Activated T-helper 17 cell treated with anti-CD3 and anti-CD28 coated beads, Interleukin-2, amount 50 U/mL, for 72 hours (primary cell): ENCODE results near the gene PRDM15. TPM values are rescaled to one million over a fixed set of nuclear protein-coding genes. Genes with fewer than 3 reads are reported as not detected.

Experiments
- ATAC-seq: fragments of 150-1000 bp; cut with Tn5 transposase; replicated peaks from 2 replicates; pipeline ENCODE4 v1.10.0; 2021; ENCODE audit warnings: mild to moderate bottlenecking, moderate library complexity
- H3K27ac Mint-ChIP-seq: one replicate; pipeline ENCODE4 v1.8.0; 2022; ENCODE audit warnings: mixed read lengths
- H3K27me3 Mint-ChIP-seq: one replicate; pipeline ENCODE4 v1.8.0; 2022; ENCODE audit warnings: mixed read lengths
- H3K36me3 Mint-ChIP-seq: one replicate; pipeline ENCODE4 v1.8.0; 2022; ENCODE audit warnings: low read depth, mild to moderate bottlenecking, mixed read lengths
- H3K4me1 Mint-ChIP-seq: one replicate; pipeline ENCODE4 v1.8.0; 2022; ENCODE audit warnings: mixed read lengths
- H3K4me3 Mint-ChIP-seq: one replicate; pipeline ENCODE4 v1.8.0; 2022; ENCODE audit warnings: mild to moderate bottlenecking, mixed read lengths
- H3K9me3 Mint-ChIP-seq: one replicate; pipeline ENCODE4 v1.8.0; 2022; ENCODE audit warnings: mixed read lengths
- total RNA-seq, 2 donors: library from RNA; stranded (reverse); gene quantifications; one replicate each; pipeline ENCODE4 v1.2.3, GENCODE V29; 2022

The PRDM15 gene
- total RNA-seq, 2 donors from 2014 or later, result 17.1 to 17.6 TPM

DNA sequence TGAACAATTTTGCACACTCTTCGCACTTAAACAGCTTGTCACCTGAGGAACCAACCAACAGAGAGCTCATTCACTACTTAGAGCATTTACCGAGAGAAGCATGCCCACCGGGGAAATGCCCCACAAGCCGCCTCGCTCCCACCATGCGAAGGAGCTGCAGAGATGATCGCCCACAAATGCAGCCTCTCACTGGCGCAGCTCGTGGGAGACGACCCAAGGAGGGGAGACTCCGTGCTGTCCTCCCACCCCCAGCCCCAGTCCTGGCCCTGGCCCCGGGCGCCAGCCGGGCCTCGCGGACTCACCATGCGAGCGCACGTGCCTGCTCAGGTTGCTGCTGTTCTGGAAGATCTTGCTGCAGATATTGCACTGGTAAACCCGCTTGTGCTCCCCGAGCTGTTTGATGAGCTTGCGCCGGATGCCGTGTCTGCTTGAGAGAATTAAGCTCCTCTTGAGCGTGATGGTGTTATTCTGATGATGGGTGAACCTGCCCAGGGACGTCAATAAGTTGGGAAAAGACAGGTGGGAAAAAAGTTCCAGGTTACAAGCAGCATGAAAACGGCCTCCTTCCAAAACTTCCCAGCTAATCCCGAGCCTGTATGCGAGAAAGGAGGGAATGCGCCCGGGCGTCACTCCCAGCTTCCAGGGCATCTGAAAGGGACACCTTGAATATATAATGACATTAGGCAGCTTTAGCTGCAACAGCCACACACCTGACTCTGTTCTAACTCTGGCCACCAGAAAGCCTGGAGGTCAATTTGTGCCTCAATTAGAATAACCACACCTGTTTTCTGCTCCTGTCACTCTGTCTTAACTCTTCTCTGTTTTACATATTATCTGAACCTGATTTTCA lies 42.8 kb downstream of the PRDM15 start:
- no peak overlapping the region for H3K4me3 Mint-ChIP-seq
- no peaks in the 10 kb centered on the region for H3K4me1 Mint-ChIP-seq
- no peak overlapping the region for H3K27ac Mint-ChIP-seq
- peaks cover 4% of the 10 kb centered on the region for H3K9me3 Mint-ChIP-seq
- no peaks in the 10 kb centered on the region for H3K27me3 Mint-ChIP-seq
- ATAC-seq, result no peak
- H3K36me3 Mint-ChIP-seq, result peaks cover 67% of the 10 kb centered on the region

DNA sequence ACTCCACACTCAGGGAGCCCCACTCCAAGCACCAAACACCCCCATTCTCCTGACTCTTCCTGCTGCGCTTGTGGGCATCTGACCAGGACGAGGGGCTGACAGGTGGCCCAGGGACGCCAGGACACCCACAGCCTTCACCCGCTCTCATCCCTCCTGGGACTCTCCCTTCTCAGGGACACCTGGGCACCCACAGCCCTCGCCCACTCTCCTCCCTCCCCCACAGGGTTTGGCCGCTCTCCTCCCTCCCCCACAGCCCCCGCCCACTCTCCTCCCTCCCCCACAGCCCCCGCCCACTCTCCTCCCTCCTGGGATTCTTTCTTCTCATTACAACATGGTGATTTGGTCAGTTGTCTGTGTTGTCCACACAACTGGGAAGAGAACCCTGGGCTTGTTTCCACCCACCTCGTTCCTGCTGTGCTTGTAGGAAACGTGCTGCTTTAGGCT lies 43.4 kb downstream of the PRDM15 start:
- peaks cover 61% of the 10 kb centered on the region for H3K36me3 Mint-ChIP-seq
- H3K4me1 Mint-ChIP-seq, result no peaks in the 10 kb centered on the region
- no peaks in the 10 kb centered on the region for H3K9me3 Mint-ChIP-seq
- H3K27ac Mint-ChIP-seq, result no peak overlapping the region
- ATAC-seq, result no peak
- no peaks in the 10 kb centered on the region for H3K27me3 Mint-ChIP-seq
- no peak overlapping the region for H3K4me3 Mint-ChIP-seq

DNA sequence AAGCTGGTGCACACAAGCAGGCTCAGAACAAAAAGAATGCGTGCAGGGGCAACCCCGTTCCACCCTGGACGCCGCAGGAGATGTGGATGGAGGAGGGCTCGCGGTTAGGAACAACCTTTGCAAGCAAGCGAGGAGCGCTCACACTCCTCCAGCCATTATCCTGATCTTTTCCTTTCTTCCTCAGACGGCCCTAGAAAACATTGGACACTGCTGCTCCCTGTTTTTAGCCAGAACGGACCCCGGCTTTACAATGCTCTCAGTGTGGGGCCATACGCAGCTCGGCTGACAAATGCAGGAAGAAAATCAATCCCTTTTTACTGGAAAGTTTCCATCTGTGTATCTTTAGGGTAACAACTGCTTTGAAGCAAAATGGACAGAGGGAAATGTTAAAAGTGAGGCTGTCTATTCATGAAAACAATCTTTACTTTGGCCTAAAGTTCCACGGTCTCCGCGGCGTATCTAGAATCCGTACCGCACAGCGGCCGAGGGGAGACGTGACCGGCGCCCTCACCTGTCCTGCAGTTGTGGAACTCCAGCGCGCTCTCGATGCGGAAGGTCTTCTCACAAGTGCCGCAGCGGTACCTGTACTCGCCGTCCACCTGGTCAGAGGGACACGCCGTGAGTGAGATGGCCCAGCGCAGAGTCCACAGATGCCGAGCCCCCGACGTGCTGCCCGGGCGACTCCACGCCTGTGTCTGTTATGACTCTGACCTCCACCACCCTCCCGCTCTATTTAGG lies 44.0 kb downstream of the PRDM15 start:
- Mint-ChIP-seq H3K4me3 (no peak overlapping the region), H3K4me1 (no peaks in the 10 kb centered on the region), H3K36me3 (peaks cover 54% of the 10 kb centered on the region), H3K9me3 (no peaks in the 10 kb centered on the region), H3K27me3 (no peaks in the 10 kb centered on the region), H3K27ac (no peak overlapping the region)
- ATAC-seq, result no peak

GRCh38 chr21:41834252-41834925 lies 44.8 kb downstream of the PRDM15 start:
- H3K9me3 Mint-ChIP-seq, result no peaks in the 10 kb centered on the region
- no peaks in the 10 kb centered on the region for H3K4me1 Mint-ChIP-seq
- no peak for ATAC-seq
- no peak overlapping the region for H3K27ac Mint-ChIP-seq
- peaks cover 47% of the 10 kb centered on the region for H3K36me3 Mint-ChIP-seq
- no peaks in the 10 kb centered on the region for H3K27me3 Mint-ChIP-seq
- H3K4me3 Mint-ChIP-seq, result no peak overlapping the region

GRCh38 chr21:41833497-41834115 lies 45.5 kb downstream of the PRDM15 start:
- Mint-ChIP-seq H3K27me3 (no peaks in the 10 kb centered on the region), H3K4me1 (no peaks in the 10 kb centered on the region), H3K27ac (no peak overlapping the region), H3K36me3 (peaks cover 39% of the 10 kb centered on the region), H3K4me3 (no peak overlapping the region), H3K9me3 (no peaks in the 10 kb centered on the region)
- no peak for ATAC-seq

GRCh38 chr21:41832596-41833496 lies 46.3 kb downstream of the PRDM15 start:
- Mint-ChIP-seq H3K4me3 (no peak overlapping the region), H3K4me1 (no peaks in the 10 kb centered on the region), H3K9me3 (no peaks in the 10 kb centered on the region), H3K27me3 (no peaks in the 10 kb centered on the region), H3K27ac (no peak overlapping the region), H3K36me3 (peaks cover 32% of the 10 kb centered on the region)
- no peak for ATAC-seq

- no peaks in the 10 kb centered on the region for H3K27me3 Mint-ChIP-seq
- peaks cover 24% of the 10 kb centered on the region for H3K36me3 Mint-ChIP-seq
- H3K4me3 Mint-ChIP-seq, result no peak overlapping the region
- ATAC-seq, result no peak
- H3K4me1 Mint-ChIP-seq, result no peaks in the 10 kb centered on the region
- no peaks in the 10 kb centered on the region for H3K9me3 Mint-ChIP-seq
- H3K27ac Mint-ChIP-seq, result no peak overlapping the region
These were observed 47.1 kb downstream of the PRDM15 start for GRCh38 chr21:41831866-41832595.

DNA sequence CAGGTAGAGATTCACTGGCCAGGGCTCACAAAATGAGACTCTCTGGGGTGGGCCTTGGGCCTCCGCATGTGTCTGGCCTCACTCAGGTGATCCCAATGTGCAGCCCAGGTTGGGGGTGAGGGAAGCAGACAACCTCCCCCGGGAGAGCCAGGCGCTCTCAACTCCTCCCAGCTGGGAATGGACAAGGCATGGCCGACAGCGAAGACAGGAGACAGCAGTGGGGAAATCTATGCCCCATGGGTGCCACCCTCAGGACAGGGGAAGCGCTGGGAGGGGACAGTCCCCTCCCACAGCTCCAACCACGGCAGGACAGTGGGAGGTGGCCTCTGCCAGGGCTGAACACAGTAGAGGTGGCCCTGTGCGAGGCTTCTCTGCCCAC lies 47.7 kb downstream of the PRDM15 start:
- Mint-ChIP-seq H3K4me3 (no peak overlapping the region), H3K4me1 (no peaks in the 10 kb centered on the region)

GRCh38 chr21:41830764-41831452 lies 48.2 kb downstream of the PRDM15 start:
- Mint-ChIP-seq H3K9me3 (no peaks in the 10 kb centered on the region), H3K36me3 (peaks cover 23% of the 10 kb centered on the region), H3K27me3 (no peaks in the 10 kb centered on the region), H3K27ac (no peak overlapping the region), H3K4me1 (no peaks in the 10 kb centered on the region), H3K4me3 (no peak overlapping the region)
- no peak for ATAC-seq

More for the DNA sequence above, 47.7 kb downstream of the PRDM15 start:
- H3K9me3 Mint-ChIP-seq, result no peaks in the 10 kb centered on the region
- no peaks in the 10 kb centered on the region for H3K27me3 Mint-ChIP-seq
- ATAC-seq, result no peak
- peaks cover 23% of the 10 kb centered on the region for H3K36me3 Mint-ChIP-seq
- H3K27ac Mint-ChIP-seq, result no peak overlapping the region

DNA sequence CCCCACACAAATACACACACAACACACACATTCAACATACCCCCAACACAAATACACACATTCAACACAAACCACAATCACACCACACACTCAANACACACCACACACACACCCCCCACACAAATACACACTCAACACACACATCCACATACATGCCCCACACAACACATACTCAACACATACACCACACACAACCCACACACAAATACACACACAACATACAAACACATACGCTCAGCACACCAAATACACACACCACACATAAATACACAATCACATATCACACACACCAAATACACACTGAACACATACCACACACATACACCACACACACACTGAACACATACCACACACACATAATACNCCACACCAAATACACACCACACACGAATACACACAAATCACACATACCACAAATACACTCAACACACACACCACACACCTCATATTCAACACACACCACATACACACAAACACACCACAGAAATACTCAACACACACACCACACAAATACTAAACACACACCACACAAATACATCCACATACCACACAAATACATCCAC lies 48.9 kb downstream of the PRDM15 start:
- no peak for ATAC-seq
- Mint-ChIP-seq H3K9me3 (no peaks in the 10 kb centered on the region), H3K27ac (no peak overlapping the region), H3K27me3 (no peaks in the 10 kb centered on the region), H3K4me3 (no peak overlapping the region), H3K4me1 (no peaks in the 10 kb centered on the region), H3K36me3 (peaks cover 23% of the 10 kb centered on the region)

DNA sequence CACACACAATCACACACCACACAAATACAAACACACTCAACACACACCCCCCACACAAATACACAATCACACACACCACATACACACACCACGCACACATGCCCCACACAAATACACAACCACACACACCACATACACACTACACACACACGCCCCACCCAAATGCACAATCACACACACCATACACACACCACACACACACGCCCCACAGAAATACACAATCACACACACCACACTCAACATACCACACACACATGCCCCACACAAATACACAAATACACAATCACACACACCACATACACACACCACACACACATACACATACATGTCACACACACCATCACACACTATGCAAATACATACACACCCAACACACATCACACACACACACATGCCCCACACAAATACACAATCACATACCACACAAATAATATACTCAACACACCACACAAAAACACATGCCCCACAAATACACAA lies 50.2 kb downstream of the PRDM15 start:
- H3K27me3 Mint-ChIP-seq, result no peaks in the 10 kb centered on the region
- H3K9me3 Mint-ChIP-seq, result no peaks in the 10 kb centered on the region
- H3K36me3 Mint-ChIP-seq, result peaks cover 26% of the 10 kb centered on the region
- no peak for ATAC-seq
- H3K4me3 Mint-ChIP-seq, result no peak overlapping the region
- H3K4me1 Mint-ChIP-seq, result no peaks in the 10 kb centered on the region
- H3K27ac Mint-ChIP-seq, result no peak overlapping the region
